Colonic mucosa (tissue), 4 donors: ENCODE measurements around the gene METTL15. TPM values are rescaled to one million over a fixed set of nuclear protein-coding genes. Genes with fewer than 3 reads are reported as not detected.
"Not testable (repeated sequence)": the region's sequence is repeated elsewhere in the genome, so short reads cannot be mapped to it uniquely, and the experiment has no call there.

Source experiments
- DNase-seq: peaks from one replicate; pipeline ENCODE4 v3.0.0-alpha.2; 2020
- H3K27ac ChIP-seq: fragments of 200-600 bp; one replicate; pipeline ENCODE4 v1.8.0; 2021
- H3K27me3 ChIP-seq: fragments of 200-600 bp; one replicate; pipeline ENCODE4 v1.8.0; 2021
- H3K36me3 ChIP-seq: fragments of 200-600 bp; one replicate; pipeline ENCODE4 v1.8.0; 2021
- H3K4me1 ChIP-seq: fragments of 200-600 bp; one replicate; pipeline ENCODE4 v1.8.0; 2021; ENCODE audit warnings: mild to moderate bottlenecking
- H3K4me3 ChIP-seq: fragments of 200-600 bp; one replicate; pipeline ENCODE4 v1.8.0; 2021
- H3K9ac ChIP-seq, 2 donors: one replicate each; pipeline ENCODE4 v1.7.0; 2013; ENCODE audit warnings: control low read depth in 2 of 2, low read depth in 2 of 2, low read length in 2 of 2
- H3K9me3 ChIP-seq: fragments of 200-600 bp; one replicate; pipeline ENCODE4 v1.8.0; 2021
- intact Hi-C: fragments of 100-400 bp; cut with DNase I; formaldehyde crosslinking; loops from one replicate; pipeline ENCODE4 v1.14.1; 2022
- total RNA-seq, 2 donors: library from RNA; stranded (reverse); fragmentation: NEBNext Ultra II Directional in 1 of 2; extraction: Animal tissue kit (Norgen Biotek cat#: 25700) in 1 of 2; gene quantifications; one replicate each; pipeline ENCODE4 v1.2.1, GENCODE V29; 2021
- TF ChIP-seq, protein P1 (sequence below): fragments of 200-600 bp; IDR thresholded peaks from one replicate; pipeline ENCODE4 v1.8.0; 2022; ENCODE audit warnings: antibody characterized with exemption, mild to moderate bottlenecking
- donor health status: healthy.
- donor health status: DM: no; HTN: no; CAD: no.
- donor health status: DM: no; HTN: no; CAD: no.

Gene METTL15
- total RNA-seq, 2 donors from 2014 or later, result 16.5 to 22.1 TPM

DNA sequence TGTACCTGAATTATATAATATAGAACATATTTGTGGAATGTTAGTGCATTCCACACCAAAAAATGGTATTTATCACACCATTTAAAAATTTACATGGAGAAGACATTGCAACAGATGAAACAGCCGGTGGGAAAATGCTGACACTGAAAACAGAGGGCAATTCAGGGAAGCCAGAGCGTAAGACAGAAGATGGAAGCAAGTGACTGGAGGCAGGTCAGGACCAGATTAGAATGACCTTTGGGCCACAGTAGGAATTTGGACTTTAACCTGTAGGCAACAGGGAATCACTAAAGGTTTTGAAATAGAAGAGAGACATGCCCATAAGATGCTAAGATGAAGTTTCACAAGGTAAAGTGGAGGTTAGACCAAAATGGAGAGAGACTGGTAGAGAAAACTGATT is 60.5 kb downstream of the METTL15 start:
- H3K4me1 ChIP-seq, result no peaks in the 10 kb centered on the region
- DNase-seq, result no peak
- H3K36me3 ChIP-seq, result no peaks in the 10 kb centered on the region
- no peak overlapping the region for H3K9ac ChIP-seq
- H3K4me3 ChIP-seq, result no peak overlapping the region
- H3K27me3 ChIP-seq, result no peaks in the 10 kb centered on the region
- TF ChIP-seq, protein P1, sequence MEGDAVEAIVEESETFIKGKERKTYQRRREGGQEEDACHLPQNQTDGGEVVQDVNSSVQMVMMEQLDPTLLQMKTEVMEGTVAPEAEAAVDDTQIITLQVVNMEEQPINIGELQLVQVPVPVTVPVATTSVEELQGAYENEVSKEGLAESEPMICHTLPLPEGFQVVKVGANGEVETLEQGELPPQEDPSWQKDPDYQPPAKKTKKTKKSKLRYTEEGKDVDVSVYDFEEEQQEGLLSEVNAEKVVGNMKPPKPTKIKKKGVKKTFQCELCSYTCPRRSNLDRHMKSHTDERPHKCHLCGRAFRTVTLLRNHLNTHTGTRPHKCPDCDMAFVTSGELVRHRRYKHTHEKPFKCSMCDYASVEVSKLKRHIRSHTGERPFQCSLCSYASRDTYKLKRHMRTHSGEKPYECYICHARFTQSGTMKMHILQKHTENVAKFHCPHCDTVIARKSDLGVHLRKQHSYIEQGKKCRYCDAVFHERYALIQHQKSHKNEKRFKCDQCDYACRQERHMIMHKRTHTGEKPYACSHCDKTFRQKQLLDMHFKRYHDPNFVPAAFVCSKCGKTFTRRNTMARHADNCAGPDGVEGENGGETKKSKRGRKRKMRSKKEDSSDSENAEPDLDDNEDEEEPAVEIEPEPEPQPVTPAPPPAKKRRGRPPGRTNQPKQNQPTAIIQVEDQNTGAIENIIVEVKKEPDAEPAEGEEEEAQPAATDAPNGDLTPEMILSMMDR, result no peak
- H3K9me3 ChIP-seq, result no peaks in the 10 kb centered on the region
- intact Hi-C loops, result no loop called here
- H3K27ac ChIP-seq, result no peak overlapping the region

DNA sequence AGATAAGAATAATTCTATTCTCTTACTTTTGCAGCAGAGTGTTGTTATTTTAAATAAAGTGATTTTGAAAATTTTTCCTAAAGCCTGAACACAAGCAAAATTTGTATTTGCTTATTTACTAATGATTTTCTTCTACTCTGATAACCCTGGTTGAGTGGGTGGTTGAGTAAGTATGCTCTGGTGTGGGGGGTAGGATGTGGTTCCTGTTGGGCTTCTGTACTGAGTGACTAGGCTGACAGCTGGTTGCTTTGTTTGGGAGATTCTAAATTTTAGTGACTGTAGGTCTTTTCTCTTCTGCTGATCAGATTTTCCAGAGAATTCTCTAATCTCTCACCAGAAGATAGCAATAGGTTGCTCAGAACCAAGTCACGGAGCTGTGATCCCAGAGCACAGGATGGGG is 61.6 kb downstream of the METTL15 start:
- Histone ChIP-seq H3K27me3 (no peaks in the 10 kb centered on the region), H3K4me3 (no peak overlapping the region), H3K9ac (no peak overlapping the region), H3K9me3 (no peaks in the 10 kb centered on the region), H3K36me3 (no peaks in the 10 kb centered on the region), H3K4me1 (no peaks in the 10 kb centered on the region), H3K27ac (no peak overlapping the region)
- TF ChIP-seq, protein P1, result no peak
- intact Hi-C loops, result no loop called here
- no peak for DNase-seq

DNA sequence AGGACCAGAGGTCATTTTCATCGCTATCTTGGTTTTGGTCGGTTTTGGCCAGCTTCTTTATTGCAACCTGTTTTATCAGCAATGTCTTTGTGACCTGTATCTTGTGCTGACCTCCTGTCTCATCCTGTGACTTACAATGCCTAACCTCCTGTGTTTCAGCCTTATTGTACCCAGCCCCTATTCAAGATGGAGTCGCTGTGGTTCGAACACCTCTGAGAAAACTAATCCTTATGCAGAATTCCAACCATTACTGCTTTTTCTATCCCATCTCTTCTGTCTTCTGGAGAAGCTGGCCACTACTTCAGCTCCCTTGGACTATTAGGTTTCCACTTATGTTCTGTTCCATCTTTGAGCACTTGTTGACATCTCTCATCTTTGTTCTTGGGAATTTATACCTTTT is 62.6 kb downstream of the METTL15 start:
- no peak for DNase-seq
- Histone ChIP-seq H3K4me3 (no peak overlapping the region), H3K4me1 (no peaks in the 10 kb centered on the region), H3K9ac (no peak overlapping the region), H3K36me3 (no peaks in the 10 kb centered on the region), H3K27me3 (no peaks in the 10 kb centered on the region), H3K9me3 (no peaks in the 10 kb centered on the region), H3K27ac (no peak overlapping the region)
- TF ChIP-seq, protein P1, result no peak
- intact Hi-C loops, result no loop called here

DNA sequence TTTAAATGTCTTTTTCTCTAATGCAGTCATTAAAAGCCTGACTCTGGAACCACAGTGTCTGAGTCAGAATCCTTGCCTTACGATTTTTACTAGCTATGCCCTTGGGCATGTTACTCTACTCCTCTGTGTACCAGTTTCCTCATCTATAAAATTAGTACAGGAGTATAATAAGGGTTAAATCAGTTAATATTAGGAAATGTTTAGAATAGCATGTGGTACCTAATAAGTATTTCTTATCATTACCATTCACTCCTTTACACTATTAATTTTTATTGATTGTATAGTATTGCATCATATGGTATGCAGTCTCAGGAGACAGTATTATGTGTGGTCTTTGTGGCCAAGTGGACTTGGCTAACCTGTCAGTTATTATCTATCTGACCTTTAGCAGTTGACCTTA is 68.2 kb downstream of the METTL15 start:
- H3K9ac ChIP-seq, result no peak overlapping the region
- no peaks in the 10 kb centered on the region for H3K9me3 ChIP-seq
- H3K36me3 ChIP-seq, result no peaks in the 10 kb centered on the region
- no peaks in the 10 kb centered on the region for H3K27me3 ChIP-seq
- no peaks in the 10 kb centered on the region for H3K4me1 ChIP-seq
- no peak for DNase-seq
- intact Hi-C loops, result no loop called here
- no peak overlapping the region for H3K4me3 ChIP-seq
- no peak overlapping the region for H3K27ac ChIP-seq
- TF ChIP-seq, protein P1, result no peak

DNA sequence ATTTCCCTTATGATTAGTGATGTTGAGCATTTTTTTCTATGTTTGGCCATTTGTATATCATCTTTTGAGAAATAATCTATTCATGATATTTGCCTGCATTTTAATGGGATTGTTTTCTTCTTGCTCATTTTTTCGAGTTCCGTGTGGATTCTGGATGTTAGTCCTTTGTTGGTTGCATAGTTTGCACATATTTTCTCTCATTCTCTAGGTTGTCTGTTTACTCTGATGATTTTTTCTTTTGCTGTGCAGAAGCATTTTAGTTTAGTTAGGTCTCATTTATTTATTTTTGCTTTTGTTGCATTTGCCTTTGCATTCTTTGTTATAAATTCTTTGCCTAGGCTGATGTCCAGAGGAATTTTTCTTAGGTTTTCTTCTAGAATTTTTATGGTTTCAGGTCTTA is 87.3 kb downstream of the METTL15 start:
- Histone ChIP-seq H3K27me3 (no peaks in the 10 kb centered on the region), H3K9ac (no peak overlapping the region), H3K4me1 (no peaks in the 10 kb centered on the region), H3K9me3 (no peaks in the 10 kb centered on the region), H3K4me3 (no peak overlapping the region), H3K27ac (no peak overlapping the region), H3K36me3 (no peaks in the 10 kb centered on the region)
- no peak for DNase-seq
- intact Hi-C loops, result no loop called here
- TF ChIP-seq, protein P1, result no peak

DNA sequence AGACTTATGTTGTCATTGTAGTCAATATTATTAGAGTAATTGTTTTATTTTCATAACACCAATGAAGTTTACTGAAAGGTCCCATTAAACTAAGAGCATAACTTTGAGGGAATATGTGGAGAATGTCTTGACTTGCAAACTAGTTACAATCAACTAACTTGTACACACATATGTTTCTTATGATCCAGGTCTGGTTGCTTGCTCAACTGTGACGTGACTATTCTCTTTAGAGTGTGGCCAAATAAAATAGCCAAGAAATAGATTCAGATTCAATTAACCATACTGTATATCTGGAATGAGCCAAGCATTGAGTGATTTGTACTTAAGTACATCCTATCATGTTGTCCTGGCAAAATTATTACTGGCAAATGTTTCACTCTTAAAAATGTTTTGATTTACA is 101.7 kb downstream of the METTL15 start:
- Histone ChIP-seq H3K4me3 (no peak overlapping the region), H3K9me3 (no peaks in the 10 kb centered on the region), H3K4me1 (no peaks in the 10 kb centered on the region), H3K27ac (no peak overlapping the region), H3K9ac (no peak overlapping the region), H3K36me3 (no peaks in the 10 kb centered on the region), H3K27me3 (no peaks in the 10 kb centered on the region)
- TF ChIP-seq, protein P1, result no peak
- intact Hi-C loops, result no loop called here
- no peak for DNase-seq

DNA sequence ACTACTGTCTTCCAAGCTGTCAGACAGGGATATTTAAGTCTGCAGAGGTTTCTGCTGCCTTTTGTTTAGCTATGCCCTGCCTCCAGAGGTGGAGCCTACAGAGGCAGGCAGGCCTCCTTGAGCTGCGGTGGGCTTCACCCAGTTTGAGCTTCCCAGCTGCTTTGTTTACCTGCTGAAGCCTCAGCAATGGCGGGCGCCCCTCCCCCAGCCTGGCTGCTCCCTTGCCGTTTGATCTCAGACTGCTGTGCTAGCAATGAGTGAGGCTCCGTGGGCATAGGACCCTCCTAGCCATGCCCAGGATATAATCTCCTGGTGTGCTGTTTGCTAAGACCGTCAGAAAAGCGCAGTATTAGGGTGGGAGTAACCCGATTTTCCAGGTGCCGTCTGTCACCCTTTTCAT is 113.9 kb downstream of the METTL15 start:
- H3K9me3 ChIP-seq, intact Hi-C loops, DNase-seq, H3K9ac ChIP-seq, H3K27me3 ChIP-seq, H3K4me1 ChIP-seq, H3K36me3 ChIP-seq, H3K4me3 ChIP-seq, H3K27ac ChIP-seq: not testable (repeated sequence)
